Neural cell (in vitro differentiated cells): ENCODE measurements around the gene SPAAR. TPM values are rescaled to one million over a fixed set of nuclear protein-coding genes. Genes with fewer than 3 reads are reported as not detected.

Experiments
- H2AFZ ChIP-seq: fragments of 200-600, 300-800 bp; sonication (generic), shearing (Covaris generic); 2 replicates; pipeline ENCODE4 v1.6.0; 2014; ENCODE audit warnings: low read depth, mild to moderate bottlenecking, antibody characterized with exemption, low read length, moderate library complexity
- H3F3A ChIP-seq: fragments of 200-600 bp; shearing (Covaris generic); 2 replicates; pipeline ENCODE4 v1.6.1; 2016; ENCODE audit warnings: mild to moderate bottlenecking, moderate library complexity, mixed read lengths, antibody characterized with exemption, low read length; ENCODE audit not compliant: insufficient read depth, poor library complexity, severe bottlenecking
- H3K27ac ChIP-seq: fragments of 200-600, 300-800 bp; sonication (generic), shearing (Covaris generic); 2 replicates; pipeline ENCODE4 v1.5.1; 2014; ENCODE audit warnings: mild to moderate bottlenecking, low read length, moderate library complexity
- H3K27me3 ChIP-seq: fragments of 300-800, 200-600 bp; sonication (generic), shearing (Covaris generic); 2 replicates; pipeline ENCODE4 v1.6.0; 2014; ENCODE audit warnings: mild to moderate bottlenecking, low read depth, low read length, moderate library complexity; ENCODE audit not compliant: insufficient read depth
- H3K36me3 ChIP-seq: fragments of 300-800, 200-600 bp; sonication (generic), shearing (Covaris generic); 2 replicates; pipeline ENCODE4 v1.5.1; 2014; ENCODE audit warnings: mild to moderate bottlenecking, antibody characterized with exemption, low read length, moderate library complexity; ENCODE audit not compliant: insufficient read depth
- H3K4me2 ChIP-seq: fragments of 300-800, 200-600 bp; sonication (generic), shearing (Covaris generic); 2 replicates; pipeline ENCODE4 v1.6.0; 2014; ENCODE audit warnings: mild to moderate bottlenecking, low read length
- H3K4me3 ChIP-seq: fragments of 300-800, 200-600 bp; sonication (generic), shearing (Covaris generic); 2 replicates; pipeline ENCODE4 v1.5.1; 2014; ENCODE audit warnings: mild to moderate bottlenecking, low read length, moderate library complexity
- H3K79me2 ChIP-seq: fragments of 200-600 bp; shearing (Covaris generic); replicated peaks from 2 replicates; pipeline ENCODE4 v1.6.0; 2014; ENCODE audit warnings: mild to moderate bottlenecking, low read length, moderate library complexity; ENCODE audit not compliant: insufficient read depth
- H3K9ac ChIP-seq: fragments of 300-800, 200-600 bp; sonication (generic), shearing (Covaris generic); 2 replicates; pipeline ENCODE4 v1.6.1; 2016; ENCODE audit warnings: mild to moderate bottlenecking, low read length, mixed read lengths
- H3K9me2 ChIP-seq: fragments of 200-600 bp; shearing (Covaris generic); 2 replicates; pipeline ENCODE4 v1.6.1; 2016; ENCODE audit warnings: mild to moderate bottlenecking, low read length, mixed read lengths; ENCODE audit not compliant: insufficient read depth
- H3K9me3 ChIP-seq: fragments of 200-600, 300-800 bp; sonication (generic), shearing (Covaris generic); 2 replicates; pipeline ENCODE4 v1.6.1; 2016; ENCODE audit warnings: mild to moderate bottlenecking, mixed run types, low read length, moderate library complexity, mixed read lengths
- H4K20me1 ChIP-seq: fragments of 200-600 bp; shearing (Covaris generic); 2 replicates; pipeline ENCODE4 v1.6.1; 2016; ENCODE audit warnings: mild to moderate bottlenecking, mixed run types; ENCODE audit not compliant: insufficient read depth
- CTCF ChIP-seq: fragments of 450-650 bp; IDR thresholded peaks from 2 replicates; pipeline ENCODE4 v1.5.1; 2014; ENCODE audit warnings: antibody characterized with exemption, mild to moderate bottlenecking, moderate library complexity; ENCODE audit not compliant: poor library complexity, severe bottlenecking
- EP300 ChIP-seq: fragments of 450-650 bp; conservative IDR thresholded peaks from 2 replicates; pipeline ENCODE4 v1.6.1; 2014; ENCODE audit warnings: antibody characterized with exemption, mild to moderate bottlenecking, moderate library complexity; ENCODE audit not compliant: poor library complexity, severe bottlenecking
- EZH2 ChIP-seq: fragments of 200-600, 300-800 bp; shearing (Covaris generic), sonication (generic); IDR thresholded peaks from 2 replicates; pipeline ENCODE4 v1.6.1; 2014; ENCODE audit warnings: antibody characterized with exemption, low read length, borderline replicate concordance, mild to moderate bottlenecking; ENCODE audit not compliant: insufficient read depth, poor library complexity, severe bottlenecking
- MXI1 ChIP-seq: fragments of 450-650 bp; conservative IDR thresholded peaks from 2 replicates; pipeline ENCODE4 v1.6.1; 2014; ENCODE audit warnings: antibody characterized with exemption, mild to moderate bottlenecking; ENCODE audit not compliant: poor library complexity, severe bottlenecking
- POLR2AphosphoS5 ChIP-seq: IDR thresholded peaks from 2 replicates; pipeline ENCODE4 v1.6.1; 2012
- RAD21 ChIP-seq: fragments of 450-650 bp; conservative IDR thresholded peaks from 2 replicates; pipeline ENCODE4 v1.6.1; 2014; ENCODE audit warnings: antibody characterized with exemption, mild to moderate bottlenecking, moderate library complexity
- SMC3 ChIP-seq: fragments of 450-650 bp; conservative IDR thresholded peaks from 2 replicates; pipeline ENCODE4 v1.6.1; 2014; ENCODE audit warnings: antibody characterized with exemption, mild to moderate bottlenecking, moderate library complexity; ENCODE audit not compliant: poor library complexity
- TAF1 ChIP-seq: IDR thresholded peaks from 2 replicates; pipeline ENCODE4 v1.6.1; 2012; ENCODE audit warnings: low read depth
- polyA plus RNA-seq: library from polyadenylated mRNA; depleted of rRNA; stranded (reverse); fragments of >200 nt; gene quantifications from 2 replicates; pipeline ENCODE4 v1.2.3, GENCODE V29; 2014
- TF ChIP-seq, protein P1 (sequence below): IDR thresholded peaks from 2 replicates; pipeline ENCODE4 v1.6.1; 2012; ENCODE audit warnings: borderline replicate concordance

SPAAR gene
- polyA plus RNA-seq, 1 donor from 2014 or later: 0.35 TPM

DNA sequence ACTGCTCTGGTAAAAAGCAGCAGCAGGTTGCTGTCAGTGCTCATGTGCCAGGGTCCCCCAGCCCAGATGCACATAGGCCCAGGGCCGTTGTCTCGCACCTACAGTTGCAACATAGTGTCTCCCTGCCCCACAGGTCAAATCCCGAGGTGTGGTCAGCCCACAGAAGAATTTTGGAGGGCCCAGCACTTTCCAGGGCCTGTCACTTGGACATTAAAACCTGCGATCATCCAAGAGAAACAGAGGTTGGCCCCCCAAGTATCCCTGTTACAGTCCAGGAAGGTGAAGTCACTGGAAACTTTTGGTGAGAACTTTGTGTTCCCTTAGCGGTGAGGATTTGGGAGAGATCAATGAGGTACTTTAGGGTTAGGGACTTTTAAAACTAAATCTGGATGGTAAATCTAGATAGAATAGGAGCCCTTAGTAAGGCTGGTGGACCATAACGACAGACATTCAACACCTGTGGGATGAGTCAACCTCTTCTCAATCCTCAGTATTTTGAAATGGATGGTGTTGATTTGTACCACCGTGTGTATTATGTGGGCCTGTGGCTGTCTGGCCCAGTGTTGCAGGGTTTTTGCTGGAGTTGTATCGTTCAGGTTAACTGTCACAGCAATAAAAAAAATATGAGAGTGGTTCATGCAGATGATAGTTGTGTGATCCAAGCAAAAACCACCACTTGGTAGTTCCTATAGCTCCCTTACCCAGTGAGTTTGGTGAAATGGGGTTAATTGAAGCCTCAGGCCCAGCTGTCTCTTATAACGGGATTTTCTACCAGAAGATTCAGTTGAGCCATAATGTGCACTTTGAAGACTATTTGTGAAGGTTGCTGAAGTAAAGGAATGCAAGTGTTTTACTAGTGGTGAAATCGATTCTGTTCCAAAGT, 29.4 kb downstream of the SPAAR start:
- H2AFZ ChIP-seq: no peak overlapping the region
- H3K79me2 ChIP-seq: no peaks in the 10 kb centered on the region
- H3K9me2 ChIP-seq: no peaks in the 10 kb centered on the region
- H3K4me2 ChIP-seq: no peak overlapping the region
- H3K36me3 ChIP-seq: no peaks in the 10 kb centered on the region
- H3F3A ChIP-seq: no peaks in the 10 kb centered on the region
- no peak overlapping the region for H3K27ac ChIP-seq
- TF ChIP-seq TAF1 (no peak), SMC3 (no peak)
- no peaks in the 10 kb centered on the region for H3K27me3 ChIP-seq
- no peaks in the 10 kb centered on the region for H4K20me1 ChIP-seq
- H3K9me3 ChIP-seq: no peaks in the 10 kb centered on the region
- no peak overlapping the region for H3K9ac ChIP-seq
- H3K4me3 ChIP-seq: no peak overlapping the region

DNA sequence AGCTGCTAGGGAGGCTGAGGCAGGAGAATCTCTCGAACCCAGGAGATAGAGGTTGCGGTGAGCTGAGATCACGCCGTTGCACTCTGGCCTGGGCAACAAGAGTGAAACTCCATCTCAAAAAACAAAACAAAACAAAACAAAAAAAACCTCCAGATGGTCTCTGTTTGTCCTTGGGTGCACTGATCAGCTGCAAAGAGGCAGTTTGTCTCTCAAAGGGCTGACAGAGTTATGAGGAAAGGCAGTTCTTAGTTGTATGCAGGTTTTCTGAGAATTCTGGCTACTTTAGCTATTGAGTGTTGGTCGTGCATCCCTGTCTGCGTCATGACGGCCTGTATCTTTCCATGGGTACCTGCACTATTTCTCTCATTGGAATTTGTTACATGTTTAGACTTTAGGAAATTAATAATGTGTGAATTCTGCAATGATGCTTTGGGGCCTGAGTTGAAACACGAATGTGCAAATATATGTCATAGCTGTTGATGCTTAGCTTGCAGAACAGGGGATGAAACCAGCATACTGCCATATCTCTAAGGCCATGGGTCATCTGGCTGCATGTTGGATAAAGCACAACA, 30.5 kb downstream of the SPAAR start:
- Histone ChIP-seq H3K4me2 (no peak overlapping the region), H3K36me3 (no peaks in the 10 kb centered on the region), H3K27me3 (no peaks in the 10 kb centered on the region), H3K9ac (no peak overlapping the region), H3K4me3 (no peak overlapping the region), H4K20me1 (no peaks in the 10 kb centered on the region), H3K9me2 (no peaks in the 10 kb centered on the region), H3F3A (no peaks in the 10 kb centered on the region), H3K79me2 (no peaks in the 10 kb centered on the region), H3K27ac (no peak overlapping the region), H2AFZ (no peak overlapping the region), H3K9me3 (no peaks in the 10 kb centered on the region)
- no peak for TF ChIP-seq EZH2
- TF ChIP-seq EP300: no peak
- no peak for TF ChIP-seq CTCF
- TF ChIP-seq RAD21: no peak
- no peak for TF ChIP-seq MXI1
- no peak for TF ChIP-seq TAF1
- no peak for TF ChIP-seq SMC3
- no peak for TF ChIP-seq POLR2AphosphoS5
- TF ChIP-seq, protein P1, sequence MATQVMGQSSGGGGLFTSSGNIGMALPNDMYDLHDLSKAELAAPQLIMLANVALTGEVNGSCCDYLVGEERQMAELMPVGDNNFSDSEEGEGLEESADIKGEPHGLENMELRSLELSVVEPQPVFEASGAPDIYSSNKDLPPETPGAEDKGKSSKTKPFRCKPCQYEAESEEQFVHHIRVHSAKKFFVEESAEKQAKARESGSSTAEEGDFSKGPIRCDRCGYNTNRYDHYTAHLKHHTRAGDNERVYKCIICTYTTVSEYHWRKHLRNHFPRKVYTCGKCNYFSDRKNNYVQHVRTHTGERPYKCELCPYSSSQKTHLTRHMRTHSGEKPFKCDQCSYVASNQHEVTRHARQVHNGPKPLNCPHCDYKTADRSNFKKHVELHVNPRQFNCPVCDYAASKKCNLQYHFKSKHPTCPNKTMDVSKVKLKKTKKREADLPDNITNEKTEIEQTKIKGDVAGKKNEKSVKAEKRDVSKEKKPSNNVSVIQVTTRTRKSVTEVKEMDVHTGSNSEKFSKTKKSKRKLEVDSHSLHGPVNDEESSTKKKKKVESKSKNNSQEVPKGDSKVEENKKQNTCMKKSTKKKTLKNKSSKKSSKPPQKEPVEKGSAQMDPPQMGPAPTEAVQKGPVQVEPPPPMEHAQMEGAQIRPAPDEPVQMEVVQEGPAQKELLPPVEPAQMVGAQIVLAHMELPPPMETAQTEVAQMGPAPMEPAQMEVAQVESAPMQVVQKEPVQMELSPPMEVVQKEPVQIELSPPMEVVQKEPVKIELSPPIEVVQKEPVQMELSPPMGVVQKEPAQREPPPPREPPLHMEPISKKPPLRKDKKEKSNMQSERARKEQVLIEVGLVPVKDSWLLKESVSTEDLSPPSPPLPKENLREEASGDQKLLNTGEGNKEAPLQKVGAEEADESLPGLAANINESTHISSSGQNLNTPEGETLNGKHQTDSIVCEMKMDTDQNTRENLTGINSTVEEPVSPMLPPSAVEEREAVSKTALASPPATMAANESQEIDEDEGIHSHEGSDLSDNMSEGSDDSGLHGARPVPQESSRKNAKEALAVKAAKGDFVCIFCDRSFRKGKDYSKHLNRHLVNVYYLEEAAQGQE: no peak
